Medulla oblongata (tissue), 1 donor: ENCODE data around the gene TDRD9.
A peak's percentile ranks its signal among the peaks of the same experiment; 100 is the strongest.

Source experiments
- DNase-seq: peaks from one replicate; pipeline ENCODE4 v3.0.0-alpha.2; 2015; ENCODE audit errors: extremely low spot score

The TDRD9 gene

GRCh38 chr14:104023325-104024055 lies 95.2 kb downstream of the TDRD9 start:
- no peak for DNase-seq

DNA sequence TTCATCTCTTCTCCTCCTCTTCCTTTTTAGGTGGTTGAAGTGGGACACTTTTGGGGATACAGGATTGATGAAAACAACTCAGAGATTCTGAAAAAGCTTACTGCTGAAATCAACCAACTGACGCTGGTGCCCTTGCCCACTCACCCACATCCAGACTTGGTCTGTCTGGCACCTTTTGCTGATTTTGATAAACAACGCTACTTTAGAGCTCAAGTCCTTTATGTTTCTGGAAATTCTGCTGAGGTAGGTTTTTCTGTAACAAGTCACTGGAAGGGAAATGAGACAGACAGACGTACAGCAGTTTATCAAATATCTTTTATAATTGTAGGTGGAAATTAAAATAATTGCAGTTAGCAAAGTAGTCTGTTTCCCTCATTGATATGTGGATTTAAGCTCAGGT lies 97.3 kb downstream of the TDRD9 start:
- no peak for DNase-seq

GRCh38 chr14:104026024-104026423 lies 97.8 kb downstream of the TDRD9 start:
- DNase-seq, result no peak

GRCh38 chr14:104030958-104031357 lies 102.7 kb downstream of the TDRD9 start:
- DNase-seq, result no peak

DNA sequence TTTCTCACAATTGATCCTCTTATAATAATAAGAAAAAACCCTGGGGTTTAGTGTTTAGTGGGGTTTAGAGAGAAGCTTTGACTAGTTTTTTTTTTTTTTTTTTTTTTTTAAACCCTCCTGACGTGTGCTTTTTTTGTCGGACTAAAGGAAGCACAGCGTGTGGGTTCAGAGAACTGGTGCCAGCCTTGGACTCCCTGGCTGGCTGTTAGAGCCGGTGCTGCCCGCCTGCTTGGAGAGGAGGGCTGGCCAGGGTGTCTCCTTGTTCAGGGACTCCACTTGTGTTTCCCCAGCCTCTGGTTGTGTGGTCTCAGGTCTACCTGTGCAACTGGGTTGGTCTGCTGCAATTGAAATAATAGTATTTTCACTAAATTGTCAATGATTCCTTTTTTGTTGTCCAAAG lies 103.1 kb downstream of the TDRD9 start:
- DNase-seq, result peak; percentile 43

DNA sequence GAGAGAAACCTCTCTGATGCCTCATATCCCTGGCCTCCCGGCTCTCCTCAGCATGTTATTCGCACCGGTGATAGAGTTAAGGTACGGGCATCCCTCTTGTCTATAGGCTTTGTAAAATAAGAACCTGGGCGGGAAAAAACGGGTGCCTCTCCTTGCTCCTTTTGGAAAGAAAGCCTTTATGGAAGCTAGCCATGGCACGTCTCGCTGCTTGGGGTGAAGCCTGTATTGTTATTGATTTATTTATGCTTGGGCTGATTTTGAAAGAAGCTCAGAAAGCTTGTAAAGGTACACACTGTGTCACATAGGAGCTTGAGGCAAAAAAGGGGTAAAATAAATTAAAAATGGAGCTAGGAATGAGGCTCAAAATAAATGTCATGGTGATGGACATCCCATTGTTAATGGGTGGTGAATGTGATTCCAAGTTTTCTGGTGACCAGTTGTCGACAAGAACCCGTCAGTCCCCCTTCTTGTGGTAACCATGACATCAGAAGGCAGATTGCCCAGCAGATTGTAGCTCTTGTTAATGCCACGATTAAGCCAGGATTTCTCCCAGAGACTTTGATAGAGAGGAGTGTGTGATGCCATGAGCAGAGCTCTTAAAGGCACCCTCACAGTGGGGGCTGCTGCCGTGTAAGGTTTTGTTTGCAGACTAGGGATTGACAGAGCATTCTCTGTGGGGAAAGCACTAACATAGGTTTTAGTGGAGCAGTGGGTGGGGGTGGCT lies 106.9 kb downstream of the TDRD9 start:
- DNase-seq, result no peak

- no peak for DNase-seq
Measured at GRCh38 chr14:104036212-104036611, 108.0 kb downstream of the TDRD9 start.

- no peak for DNase-seq
Measured at GRCh38 chr14:104037074-104037473, 108.8 kb downstream of the TDRD9 start.

DNA sequence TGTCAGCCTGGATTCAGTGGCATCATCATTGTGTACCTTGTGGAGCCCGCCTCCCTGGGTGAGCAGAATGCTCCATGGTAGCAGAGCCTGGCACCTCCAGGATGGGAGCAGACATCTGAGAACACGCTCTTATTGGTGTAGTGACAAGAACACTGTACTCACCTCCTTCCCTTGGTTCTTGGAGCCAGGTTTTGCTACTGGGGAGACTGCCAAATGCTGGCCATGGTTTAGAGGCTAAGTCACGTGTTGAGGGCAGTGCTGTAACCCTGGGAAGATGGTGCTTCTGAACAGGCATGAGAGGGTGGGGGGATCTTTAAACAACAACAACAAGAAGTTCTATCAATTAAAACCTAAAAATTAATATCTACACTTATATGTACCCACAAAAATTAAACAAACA lies 109.6 kb downstream of the TDRD9 start:
- peak; percentile 39 for DNase-seq

DNA sequence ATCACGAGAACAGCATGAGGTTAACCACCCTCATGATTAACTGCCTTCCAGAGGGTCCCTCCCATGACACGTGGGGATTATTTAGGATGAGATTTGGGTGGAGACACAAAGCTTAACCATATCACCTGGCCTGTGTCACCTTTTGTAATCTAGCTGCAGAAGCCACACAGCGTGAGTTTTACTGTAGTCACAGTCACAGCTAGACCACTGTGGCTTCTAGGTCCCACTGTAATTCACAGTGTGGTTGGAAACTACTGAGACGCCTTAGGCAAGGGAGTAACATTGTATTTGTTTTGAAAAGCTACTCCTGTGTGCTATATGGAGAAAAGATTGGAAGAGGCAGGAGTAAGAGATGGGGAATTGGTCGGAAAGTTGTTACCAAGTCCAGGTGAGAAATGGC lies 111.0 kb downstream of the TDRD9 start:
- no peak for DNase-seq

DNA sequence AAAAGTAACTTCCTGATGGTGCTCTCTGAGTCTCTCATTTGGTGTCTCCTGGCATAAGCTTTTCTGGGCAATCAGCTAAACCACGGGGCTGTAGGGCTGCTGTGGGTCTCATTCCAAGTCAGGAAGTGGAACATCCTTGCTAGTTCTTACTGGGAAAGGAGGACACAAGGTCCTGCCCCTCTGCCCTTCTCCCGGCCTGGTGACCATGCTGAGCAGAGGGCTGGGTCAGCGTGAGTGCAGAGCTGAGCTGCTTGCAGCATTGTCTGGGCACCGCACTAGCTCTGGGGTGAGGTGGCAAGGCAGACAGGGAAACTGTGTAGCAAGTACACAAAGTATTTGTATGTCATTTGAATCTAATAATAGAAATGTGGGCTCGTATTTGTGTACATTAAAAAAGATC lies 112.3 kb downstream of the TDRD9 start:
- DNase-seq, result no peak

GRCh38 chr14:104041430-104042104 lies 113.3 kb downstream of the TDRD9 start:
- no peak for DNase-seq

DNA sequence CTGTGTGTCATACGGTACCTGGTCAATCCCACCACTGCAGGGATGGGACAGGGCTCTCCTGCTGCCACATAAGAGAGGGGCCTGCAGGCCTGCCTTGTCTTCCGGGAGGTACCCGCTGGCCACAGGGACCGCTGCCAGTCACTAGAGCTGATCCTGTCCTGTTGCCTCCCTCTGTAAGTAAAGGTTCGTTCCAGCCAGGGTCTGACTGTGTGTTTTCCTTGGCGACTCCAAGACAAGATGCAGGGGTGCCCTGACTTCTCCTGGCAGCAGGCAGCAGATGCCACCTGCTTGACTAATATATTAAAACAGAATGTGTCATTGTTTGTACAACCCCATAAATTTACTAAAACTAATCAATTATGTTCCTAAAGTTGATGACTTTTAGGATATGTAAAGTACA lies 115.8 kb downstream of the TDRD9 start:
- DNase-seq, result no peak

DNA sequence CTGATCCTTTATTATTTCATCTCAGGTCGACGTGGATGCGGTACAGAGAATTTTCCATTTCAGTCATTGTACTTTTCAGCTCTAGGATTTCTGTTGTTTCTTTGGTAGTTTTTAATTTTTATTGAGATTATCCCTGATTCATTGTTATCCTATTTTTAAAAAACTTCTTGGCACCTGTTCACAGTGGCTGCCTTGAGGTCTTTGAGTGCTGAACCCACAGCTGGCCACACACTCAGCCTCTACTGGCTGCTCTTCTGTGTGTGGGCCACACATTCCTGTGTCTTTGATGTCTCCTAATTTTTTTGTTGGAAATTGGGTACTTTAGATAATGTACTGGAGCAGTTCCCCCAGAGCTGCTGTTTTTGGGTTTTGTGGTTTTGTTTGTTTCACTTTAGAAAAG lies 119.5 kb downstream of the TDRD9 start:
- DNase-seq, result no peak

- no peak for DNase-seq
Measured at GRCh38 chr14:104048758-104049507, 120.7 kb downstream of the TDRD9 start.

DNA sequence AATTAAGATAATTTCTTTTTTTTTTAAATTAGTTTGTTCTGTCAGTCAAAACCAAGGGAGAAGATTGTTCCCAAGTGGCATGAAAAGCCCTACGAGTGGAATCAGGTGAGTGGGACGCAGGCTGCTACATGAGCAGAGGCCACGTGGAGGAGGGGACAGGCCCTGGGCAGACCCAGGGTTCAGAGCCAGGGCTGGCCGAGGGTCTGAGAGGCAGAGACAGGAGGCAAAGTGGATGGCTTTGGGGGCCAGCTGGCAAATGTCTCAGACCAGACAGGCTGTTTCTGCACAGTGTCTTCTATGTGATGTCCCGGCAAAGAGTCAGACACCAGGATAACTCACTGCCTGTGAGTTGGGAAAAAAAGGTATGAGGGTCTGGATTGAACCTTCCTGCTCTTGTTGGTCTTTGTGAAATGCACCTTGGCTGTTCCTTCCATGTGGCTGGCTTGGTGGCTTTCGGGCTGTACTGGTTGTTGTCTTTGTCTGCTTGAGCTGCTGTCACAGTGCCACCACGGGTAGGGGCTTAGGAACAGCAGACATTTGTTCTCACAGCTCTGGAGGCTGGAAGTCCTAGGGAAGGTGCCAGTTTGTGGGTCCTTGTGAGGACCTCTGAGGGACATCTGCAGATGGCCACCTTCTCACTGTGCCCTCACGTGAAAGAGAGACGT lies 121.5 kb downstream of the TDRD9 start:
- no peak for DNase-seq

DNA sequence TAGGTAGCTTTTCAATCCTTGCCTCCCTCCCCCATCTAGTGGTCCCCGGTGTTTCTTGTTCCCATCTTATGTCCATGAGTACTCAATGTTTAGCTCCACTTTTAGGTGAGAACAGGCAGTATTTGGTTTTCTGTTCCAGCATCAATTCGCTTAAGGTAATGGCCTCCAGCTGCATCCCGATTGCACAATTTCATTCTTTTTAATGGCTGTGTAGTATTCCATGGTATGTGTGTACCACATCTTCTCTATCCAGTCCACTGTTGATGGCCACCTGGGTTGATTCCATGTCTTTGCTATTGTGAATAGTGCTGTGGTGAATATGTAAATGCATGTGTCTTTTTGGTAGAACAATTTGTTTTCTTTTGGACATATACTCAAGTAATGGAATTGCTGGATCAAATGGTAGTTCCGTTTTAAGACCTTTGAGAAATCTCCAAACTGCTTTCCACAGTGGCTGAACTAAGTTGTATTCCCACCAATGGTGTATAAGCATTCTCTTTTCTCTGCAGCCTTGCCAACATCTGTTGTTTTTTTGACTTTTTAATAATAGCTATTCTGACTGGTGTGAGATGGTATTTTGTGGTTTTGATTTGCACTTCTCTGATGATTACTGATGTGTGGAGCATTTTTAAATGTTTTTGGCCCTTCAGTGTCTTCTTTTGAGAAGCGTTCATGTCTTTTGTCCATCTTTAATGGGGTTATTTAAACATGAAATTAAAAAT lies 123.0 kb downstream of the TDRD9 start:
- DNase-seq, result no peak

GRCh38 chr14:104054222-104054905 lies 126.1 kb downstream of the TDRD9 start:
- DNase-seq, result no peak

GRCh38 chr14:104062281-104062680 lies 134.0 kb downstream of the TDRD9 start:
- no peak for DNase-seq

GRCh38 chr14:104064003-104064402 lies 135.7 kb downstream of the TDRD9 start:
- DNase-seq, result no peak
